Body of pancreas (tissue), 4 donors: ENCODE data around the gene DIP2B. TPM values are rescaled to one million over a fixed set of nuclear protein-coding genes. Genes with fewer than 3 reads are reported as not detected.

Experiments used
- ATAC-seq: fragments of 150-250 bp; one replicate; pipeline ENCODE4 v1.9.1; 2016
- DNase-seq, 4 donors: peaks; one replicate each; pipeline ENCODE4 v3.0.0-alpha.2; 2019
- H3K27ac ChIP-seq, 4 donors: fragments of 200-600 bp; sonication (generic); 1 replicate in 3 of 4; 2 replicates in 1 of 4; pipeline versions ENCODE4 v1.5.1 to v1.6.1; 2016 to 2019; ENCODE audit warnings: mild to moderate bottlenecking in 1 of 4, mixed read lengths in 1 of 4, moderate library complexity in 1 of 4
- H3K27me3 ChIP-seq, 2 donors: fragments of 200-600 bp; sonication (generic); one replicate each; pipeline ENCODE4 v1.6.0; 2016; ENCODE audit warnings: mild to moderate bottlenecking in 1 of 2
- H3K36me3 ChIP-seq, 2 donors: fragments of 200-600 bp; sonication (generic); replicated peaks in 1 of 2; 2 replicates each; pipeline ENCODE4 v1.5.1; 2016; ENCODE audit warnings: low read depth in 2 of 2; ENCODE audit not compliant: insufficient read depth in 1 of 2
- H3K4me1 ChIP-seq: fragments of 200-600 bp; sonication (generic); one replicate; pipeline ENCODE4 v1.6.0; 2016
- H3K4me3 ChIP-seq, 2 donors: fragments of 200-600 bp; sonication (generic); 1 replicate in 1 of 2; 2 replicates in 1 of 2; pipeline ENCODE4 v1.5.1; 2016 to 2019
- H3K9me3 ChIP-seq, 3 donors: fragments of 200-600 bp; sonication (generic); 1 replicate in 2 of 3; 2 replicates in 1 of 3; pipeline ENCODE4 v1.5.1; 2016
- POLR2A ChIP-seq, 3 donors: fragments of 450-650 bp; IDR thresholded peaks; one replicate each; pipeline ENCODE4 v1.6.1; 2016; ENCODE audit warnings: antibody characterized with exemption in 3 of 3, mild to moderate bottlenecking in 2 of 3
- WGBS, 2 donors: methylation state at CpG; one replicate each; pipeline ENCODE4 v1.1.5; 2017; 5-methylcytosine and 5-hydroxymethylcytosine counted together
- intact Hi-C: fragments of 100-400 bp; cut with DNase I; formaldehyde crosslinking; loops from one replicate; pipeline ENCODE4 v1.15.1; 2023
- total RNA-seq, 2 donors: library from RNA; depleted of rRNA; stranded (reverse); fragments of >200 nt; gene quantifications; one replicate each; pipeline ENCODE4 v1.1.0, GENCODE V29; 2016
- TF ChIP-seq, protein P1 (sequence below), 7 experiments: fragments of 450-650 bp in 4 of 7; fragments of 200-600 bp in 3 of 7; sonication (generic) in 3 of 7; IDR thresholded peaks; one replicate each; pipeline ENCODE4 v1.5.1; 2016 to 2019; ENCODE audit warnings: antibody characterized with exemption in 7 of 7

The DIP2B gene
- total RNA-seq, 2 donors from 2014 or later: 15.8 to 28.7 TPM

- Histone ChIP-seq H3K27me3 (no peaks in the 10 kb centered on the region), H3K9me3 (no peaks in the 10 kb centered on the region), H3K4me3 (no peak overlapping the region), H3K4me1 (peaks cover 72% of the 10 kb centered on the region), H3K27ac (peak overlapping the region in 1 of 4 donors; percentile 10), H3K36me3 (no peaks in the 10 kb centered on the region)
- DNase-seq (no peak), ATAC-seq (no peak)
- intact Hi-C loops: loop anchor here (10.0 kb wide), 1 partner anchor 60 kb away; no protein-coding TSS in a partner anchor
- TF ChIP-seq POLR2A (IDR thresholded peaks at IDR 0.05): no peak
- TF ChIP-seq, protein P1, sequence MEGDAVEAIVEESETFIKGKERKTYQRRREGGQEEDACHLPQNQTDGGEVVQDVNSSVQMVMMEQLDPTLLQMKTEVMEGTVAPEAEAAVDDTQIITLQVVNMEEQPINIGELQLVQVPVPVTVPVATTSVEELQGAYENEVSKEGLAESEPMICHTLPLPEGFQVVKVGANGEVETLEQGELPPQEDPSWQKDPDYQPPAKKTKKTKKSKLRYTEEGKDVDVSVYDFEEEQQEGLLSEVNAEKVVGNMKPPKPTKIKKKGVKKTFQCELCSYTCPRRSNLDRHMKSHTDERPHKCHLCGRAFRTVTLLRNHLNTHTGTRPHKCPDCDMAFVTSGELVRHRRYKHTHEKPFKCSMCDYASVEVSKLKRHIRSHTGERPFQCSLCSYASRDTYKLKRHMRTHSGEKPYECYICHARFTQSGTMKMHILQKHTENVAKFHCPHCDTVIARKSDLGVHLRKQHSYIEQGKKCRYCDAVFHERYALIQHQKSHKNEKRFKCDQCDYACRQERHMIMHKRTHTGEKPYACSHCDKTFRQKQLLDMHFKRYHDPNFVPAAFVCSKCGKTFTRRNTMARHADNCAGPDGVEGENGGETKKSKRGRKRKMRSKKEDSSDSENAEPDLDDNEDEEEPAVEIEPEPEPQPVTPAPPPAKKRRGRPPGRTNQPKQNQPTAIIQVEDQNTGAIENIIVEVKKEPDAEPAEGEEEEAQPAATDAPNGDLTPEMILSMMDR (IDR thresholded peaks at IDR 0.05): no peak
- 40% methylated on average over 4 of the region's 4 CpGs for WGBS, 2 donors
Observed at GRCh38 chr12:50564237-50564947, 59.6 kb downstream of the DIP2B start.

- no peak for DNase-seq
- H3K27ac ChIP-seq: no peak overlapping the region
- no peaks in the 10 kb centered on the region for H3K9me3 ChIP-seq
- no peak overlapping the region for H3K4me3 ChIP-seq
- H3K36me3 ChIP-seq: no peaks in the 10 kb centered on the region
- H3K4me1 ChIP-seq: peaks cover 75% of the 10 kb centered on the region
- no peak for ATAC-seq
- H3K27me3 ChIP-seq: no peaks in the 10 kb centered on the region
- TF ChIP-seq, protein P1 (IDR thresholded peaks at IDR 0.05): no peak
- TF ChIP-seq POLR2A (IDR thresholded peaks at IDR 0.05): no peak
- intact Hi-C loops: loop anchor here (10.0 kb wide), 1 partner anchor 60 kb away; no protein-coding TSS in a partner anchor
- 81 to 83% methylated on average over 3 of the region's 3 CpGs for WGBS, 2 donors
Observed at GRCh38 chr12:50564948-50565297, 60.1 kb downstream of the DIP2B start.

DNA sequence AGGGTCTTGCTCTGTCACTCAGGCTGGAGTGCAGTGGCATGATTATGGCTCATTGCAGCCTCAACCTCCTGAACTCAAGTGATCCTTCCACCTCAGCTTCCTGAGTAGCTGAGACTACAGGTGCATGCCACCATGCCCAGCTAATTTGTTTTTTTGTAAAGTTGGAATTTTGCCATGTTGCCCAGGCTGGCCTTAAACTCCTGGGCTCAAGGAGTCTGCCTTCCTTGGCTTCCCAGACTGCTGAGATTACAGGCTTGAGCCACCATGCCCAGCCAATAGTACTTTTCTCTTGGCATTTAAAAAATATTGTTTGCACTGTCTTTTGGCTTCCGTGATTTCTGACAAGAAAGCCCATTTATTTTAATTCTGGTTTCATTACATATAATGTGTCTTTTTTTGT, 61.3 kb downstream of the DIP2B start:
- no peaks in the 10 kb centered on the region for H3K9me3 ChIP-seq
- no peaks in the 10 kb centered on the region for H3K27me3 ChIP-seq
- 26 to 42% methylated on average over 1 of the region's 1 CpG for WGBS, 2 donors
- no peak for TF ChIP-seq POLR2A (IDR thresholded peaks at IDR 0.05)
- TF ChIP-seq, protein P1 (IDR thresholded peaks at IDR 0.05): no peak
- peak overlapping the region in 1 of 4 donors; percentile 11 for H3K27ac ChIP-seq
- no peaks in the 10 kb centered on the region for H3K36me3 ChIP-seq
- no peak overlapping the region for H3K4me3 ChIP-seq
- DNase-seq (peak in 1 of 4 donors; percentile 20), ATAC-seq (no peak)
- peaks cover 76% of the 10 kb centered on the region for H3K4me1 ChIP-seq
- intact Hi-C loops: loop anchor here (10.0 kb wide), 1 partner anchor 59 kb away; no protein-coding TSS in a partner anchor

GRCh38 chr12:50567926-50568325, 63.1 kb downstream of the DIP2B start:
- Histone ChIP-seq H3K27ac (peak overlapping the region in 3 of 4 donors; percentile 12 to 58 (median 49)), H3K4me3 (no peak overlapping the region), H3K36me3 (no peaks in the 10 kb centered on the region), H3K4me1 (peaks cover 73% of the 10 kb centered on the region), H3K9me3 (no peaks in the 10 kb centered on the region), H3K27me3 (no peaks in the 10 kb centered on the region)
- TF ChIP-seq, protein P1 (IDR thresholded peaks at IDR 0.05): no peak
- TF ChIP-seq POLR2A (IDR thresholded peaks at IDR 0.05): no peak
- intact Hi-C loops: loop anchor here (10.0 kb wide), 1 partner anchor 57 kb away; no protein-coding TSS in a partner anchor
- 13 to 22% methylated on average over 1 of the region's 1 CpG for WGBS, 2 donors
- ATAC-seq (no peak), DNase-seq (no peak)
